ENCODE data around the gene RABGAP1. TPM values are rescaled to one million over a fixed set of nuclear protein-coding genes. Genes with fewer than 3 reads are reported as not detected.

The RABGAP1 gene
- 12.1 to 14.5 TPM (median 13.7 TPM) in 5 replicates for total RNA-seq (2022; extraction: Qiagen RNA extraction)

GRCh38 chr9:122940749-122941581 is at the start of gene RABGAP1:
TSS of gene RABGAP1 (plus strand) at chr9:122941020. CDS start at chr9:122957060, 16,040 bp downstream.

DNA sequence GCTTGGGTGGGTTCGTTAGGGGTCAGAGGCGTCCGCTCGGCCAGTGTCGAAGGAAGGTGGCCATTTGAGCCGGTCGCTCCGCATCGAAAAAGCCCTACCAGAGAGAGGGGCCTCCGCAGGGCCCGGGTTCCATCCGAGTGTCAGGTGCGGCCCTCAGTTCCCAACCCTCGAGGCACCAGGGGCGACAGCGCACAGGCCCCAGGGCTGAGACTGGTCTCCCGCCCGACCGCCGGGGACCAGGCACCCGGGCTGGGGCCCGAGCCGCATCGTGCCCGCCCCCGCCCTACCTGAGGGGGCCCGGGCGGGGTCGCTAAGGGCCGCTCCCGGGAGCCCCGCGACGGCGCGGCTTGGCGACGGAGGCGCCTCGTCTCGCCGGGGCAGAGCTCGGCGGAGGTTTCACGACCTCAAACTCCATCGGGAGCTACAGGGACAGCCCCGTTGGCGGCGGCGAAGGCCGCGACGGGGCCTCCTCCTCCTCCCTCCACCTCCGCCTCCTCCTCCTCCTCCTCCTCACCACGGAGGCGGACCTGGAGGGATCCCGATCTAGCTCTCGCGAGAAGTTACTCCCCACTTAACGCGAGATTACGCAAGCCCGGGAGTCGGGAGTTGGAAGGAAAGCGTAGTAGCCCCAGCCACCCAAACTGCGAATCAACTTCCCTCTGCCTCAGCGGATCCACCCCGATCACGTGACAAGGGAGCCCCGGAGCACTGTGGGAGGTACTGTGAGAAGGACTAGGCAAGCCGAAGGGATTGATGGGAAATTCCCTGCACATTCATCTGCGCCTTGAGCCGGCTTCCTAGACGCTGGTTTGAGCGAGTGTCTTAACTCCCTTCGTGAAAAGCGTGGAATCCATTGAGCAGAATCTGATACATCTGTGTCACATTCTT is 35.8 kb upstream of the RABGAP1 start, which contains the start of gene RC3H2:
Gene RC3H2, minus strand, starts transcription at position 537 of the 888 bp plus-strand sequence. CDS start 7,850 bp downstream, outside the sequence.

DNA sequence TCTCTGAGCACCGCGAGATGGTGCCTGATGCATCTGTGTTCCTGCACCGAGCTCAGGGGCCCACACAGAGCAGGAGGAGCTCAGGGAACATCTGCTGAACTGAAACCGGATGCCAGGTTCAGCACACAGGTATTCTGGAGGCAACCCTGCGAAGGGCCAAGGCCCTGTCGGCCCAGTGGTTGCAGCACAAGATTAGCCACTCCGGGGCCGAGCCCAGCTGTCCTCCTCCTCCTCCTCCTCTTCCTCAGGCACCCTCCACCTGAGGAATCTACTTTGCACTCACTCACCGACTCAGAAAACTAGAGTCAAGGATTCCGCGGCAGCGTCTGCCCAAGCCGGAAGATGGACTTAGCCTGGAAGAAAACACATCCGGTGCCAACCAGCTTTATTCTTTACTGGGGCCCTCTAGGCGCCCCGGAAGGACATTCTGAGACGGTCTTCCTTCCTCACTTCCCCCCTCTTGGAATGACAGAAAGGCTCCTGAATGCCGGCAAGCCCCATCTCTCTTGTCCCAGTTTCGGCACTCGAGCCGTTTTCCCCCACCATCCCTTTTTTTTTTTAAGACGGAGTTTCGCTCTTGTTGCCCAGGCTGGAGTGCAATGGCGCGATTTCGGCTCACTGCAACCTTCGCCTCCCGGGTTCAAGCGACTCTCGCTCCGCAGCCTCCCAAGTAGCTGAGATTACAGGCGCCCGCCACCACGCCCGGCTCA is 27.7 kb upstream of the RABGAP1 start, which contains the start of gene ZBTB6:
Gene ZBTB6, minus strand, starts transcription at position 360 of the 710 bp plus-strand sequence. CDS start 1,251 bp downstream, outside the sequence.

GRCh38 chr9:122931226-122932121 is 9.3 kb upstream of the RABGAP1 start, which contains the start of gene ZBTB26:
TSS of gene ZBTB26 (minus strand) at chr9:122931512. CDS start at chr9:122919934, 11,578 bp downstream.

DNA sequence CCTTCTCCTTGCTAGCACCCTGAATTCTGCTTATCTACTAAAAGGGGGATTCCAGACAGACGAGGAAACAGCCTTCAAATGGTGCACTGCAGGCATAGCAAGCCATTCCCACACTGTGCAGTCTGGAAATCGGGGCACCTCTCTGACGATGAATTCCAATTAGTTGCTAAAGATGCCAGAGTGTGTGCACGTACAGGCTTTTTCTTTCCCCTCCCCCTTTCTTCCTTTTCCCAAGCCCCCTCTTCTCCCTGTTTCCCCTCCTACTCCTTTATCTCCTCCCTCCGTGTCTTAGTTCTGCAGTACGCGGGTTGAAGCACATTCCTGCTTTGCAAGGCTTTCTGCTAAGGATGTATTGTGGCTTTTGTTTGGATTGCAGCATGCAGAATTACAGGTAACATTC is 92.5 kb downstream of the RABGAP1 start, which contains the start of gene GPR21:
Gene GPR21, plus strand, starts transcription at position 316 of the 400 bp plus-strand sequence. CDS start 900 bp downstream, outside the sequence.

Other genes with a start within 250 kb of the RABGAP1 start
- not detected in 5 replicates for gene OR1L4, start 217.0 kb upstream of the RABGAP1 start, total RNA-seq (2022; extraction: Qiagen RNA extraction)
- not detected in 5 replicates for gene OR1L6, start 198.7 kb upstream of the RABGAP1 start, total RNA-seq (2022; extraction: Qiagen RNA extraction)
- gene OR5C1, start 152.1 kb upstream of the RABGAP1 start, total RNA-seq (2022; extraction: Qiagen RNA extraction): not detected in 5 replicates
- not detected in 5 replicates for gene OR1K1, start 140.9 kb upstream of the RABGAP1 start, total RNA-seq (2022; extraction: Qiagen RNA extraction)
- gene PDCL, start 112.4 kb upstream of the RABGAP1 start, total RNA-seq (2022; extraction: Qiagen RNA extraction): 13.9 to 19.4 TPM (median 15.3 TPM) in 5 replicates
- gene RC3H2, start 35.7 kb upstream of the RABGAP1 start, total RNA-seq (2022; extraction: Qiagen RNA extraction): 15.9 to 26.4 TPM (median 20.1 TPM) in 5 replicates
- gene ZBTB6, start 27.7 kb upstream of the RABGAP1 start, total RNA-seq (2022; extraction: Qiagen RNA extraction): 4.8 to 5.4 TPM (median 5.0 TPM) in 5 replicates
- gene ZBTB26, start 9.5 kb upstream of the RABGAP1 start, total RNA-seq (2022; extraction: Qiagen RNA extraction): 1.4 to 2.3 TPM (median 1.9 TPM) in 5 replicates
- gene GPR21, start 92.6 kb downstream of the RABGAP1 start, total RNA-seq (2022; extraction: Qiagen RNA extraction): not detected in 5 replicates

All from A549 treated with Mapracorat at 1 μM for 4 hours (cell line).